NB4 (cell line): Measurements from ENCODE around the gene FOXP1.

Experiments used
- DNase-seq: peaks from one replicate; pipeline ENCODE4 v3.0.0; 2010; ENCODE audit warnings: low read depth
- H3K4me3 ChIP-seq: one replicate; pipeline ENCODE4 v1.5.1; 2011; ENCODE audit warnings: mild to moderate bottlenecking, low read depth, low read length, moderate library complexity
- CTCF ChIP-seq: IDR thresholded peaks from one replicate; pipeline ENCODE4 v1.5.1; 2012; ENCODE audit warnings: low read depth, low read length
- MAX ChIP-seq: IDR thresholded peaks from 2 replicates; pipeline ENCODE4 v1.6.1; 2011; ENCODE audit warnings: low read depth, low read length
- MYC ChIP-seq: IDR thresholded peaks from 2 replicates; pipeline ENCODE4 v1.6.1; 2011; ENCODE audit warnings: low read depth, low read length
- POLR2A ChIP-seq: IDR thresholded peaks from 2 replicates; pipeline ENCODE4 v1.6.1; 2011; ENCODE audit warnings: mild to moderate bottlenecking; ENCODE audit not compliant: insufficient read length; ENCODE audit errors: extremely low read depth

Gene FOXP1

GRCh38 chr3:71372241-71372768 is 211.2 kb downstream of the FOXP1 start:
- DNase-seq: no peak
- no peak for TF ChIP-seq POLR2A
- no peak for TF ChIP-seq MAX
- TF ChIP-seq MYC: no peak
- TF ChIP-seq CTCF: no peak
- H3K4me3 ChIP-seq: no peak overlapping the region

- no peak for DNase-seq
- TF ChIP-seq CTCF (no peak), MYC (no peak), MAX (no peak), POLR2A (no peak)
- H3K4me3 ChIP-seq: no peak overlapping the region
Observed at GRCh38 chr3:71371282-71371681, 212.2 kb downstream of the FOXP1 start.

GRCh38 chr3:71370467-71370866 is 213.1 kb downstream of the FOXP1 start:
- H3K4me3 ChIP-seq: no peak overlapping the region
- no peak for TF ChIP-seq POLR2A
- TF ChIP-seq MAX: no peak
- TF ChIP-seq MYC: no peak
- TF ChIP-seq CTCF: no peak
- DNase-seq: no peak

GRCh38 chr3:71369701-71370391 is 213.7 kb downstream of the FOXP1 start:
- H3K4me3 ChIP-seq: no peak overlapping the region
- TF ChIP-seq CTCF (no peak), POLR2A (no peak), MAX (no peak), MYC (no peak)
- no peak for DNase-seq

GRCh38 chr3:71366988-71367604 is 216.4 kb downstream of the FOXP1 start:
- TF ChIP-seq CTCF (no peak), MAX (no peak), POLR2A (no peak), MYC (no peak)
- no peak overlapping the region for H3K4me3 ChIP-seq
- DNase-seq: no peak
